B cell (primary cell): ENCODE data around the gene DYNLT4. TPM values are rescaled to one million over a fixed set of nuclear protein-coding genes. Genes with fewer than 3 reads are reported as not detected.

Experiments used
- ATAC-seq: fragments of 200-7000 bp; cut with Tn5 transposase; one replicate; pipeline ENCODE4 v1.10.0; 2021; ENCODE audit warnings: low read depth, mild to moderate bottlenecking, moderate number of reproducible peaks, moderate library complexity
- CTCF ChIA-PET: fragments of 350-600 bp; sonication (Branson Sonifier 250); formaldehyde crosslinking; loops from one replicate; lab custom pipeline; 2021; ENCODE audit warnings: antibody characterized with exemption, inconsistent platforms; lab: Charles Lee
- POLR2A ChIA-PET: fragments of 350-600 bp; sonication (Branson Sonifier 250); formaldehyde crosslinking; loops from one replicate; lab custom pipeline; 2021; ENCODE audit warnings: antibody characterized with exemption; lab: Charles Lee
- DNase-seq: peaks from one replicate; pipeline ENCODE4 v3.0.0; 2013
- H2AFZ ChIP-seq: 2 replicates; pipeline ENCODE4 v1.6.1; 2012; ENCODE audit warnings: mild to moderate bottlenecking, low read depth, low read length; ENCODE audit not compliant: insufficient read depth, poor library complexity, severe bottlenecking
- H3K27ac ChIP-seq, 2 donors: 1 replicate in 1 of 2; 2 replicates in 1 of 2; pipeline ENCODE4 v1.5.1; 2012 to 2013; ENCODE audit warnings: low read length in 2 of 2, mild to moderate bottlenecking in 2 of 2, moderate library complexity in 1 of 2
- H3K27me3 ChIP-seq, 4 experiments: fragments of 200-600 bp in 1 of 4; sonication (generic) in 1 of 4; replicated peaks in 1 of 4; 1 replicate in 2 of 4; 2 replicates in 2 of 4; pipeline versions ENCODE4 v1.6.1 to v1.7.0; 2013 to 2016; ENCODE audit warnings: low read length in 3 of 4, mild to moderate bottlenecking in 2 of 4, mixed read lengths in 1 of 4, moderate library complexity in 1 of 4; ENCODE audit not compliant: insufficient read depth in 4 of 4, control insufficient read depth in 3 of 4; ENCODE audit errors: control extremely low read depth in 1 of 4
- H3K36me3 ChIP-seq, 2 experiments: replicated peaks in 1 of 2; 1 replicate in 1 of 2; 2 replicates in 1 of 2; pipeline versions ENCODE4 v1.6.1 to v1.7.1; 2013; ENCODE audit warnings: low read length in 1 of 2; ENCODE audit not compliant: insufficient read depth in 2 of 2, control insufficient read depth in 1 of 2; ENCODE audit errors: control extremely low read depth in 1 of 2, extremely low read depth in 1 of 2
- H3K4me1 ChIP-seq, 2 donors: fragments of 200-600 bp in 1 of 2; sonication (generic) in 1 of 2; 1 replicate in 1 of 2; 2 replicates in 1 of 2; pipeline versions ENCODE4 v1.5.1 to v1.6.1; 2013 to 2017; ENCODE audit warnings: low read length in 2 of 2; ENCODE audit not compliant: control insufficient read depth in 2 of 2, insufficient read depth in 2 of 2
- H3K4me2 ChIP-seq: replicated peaks from 2 replicates; pipeline ENCODE3; 2012; ENCODE audit warnings: mild to moderate bottlenecking, low read depth, low read length; ENCODE audit not compliant: poor library complexity, severe bottlenecking
- H3K4me3 ChIP-seq, 5 experiments: fragments of 200-600 bp in 1 of 5; sonication (generic) in 1 of 5; 1 replicate in 3 of 5; 2 replicates in 2 of 5; pipeline versions ENCODE4 v1.5.1 to v1.7.0; 2011 to 2016; ENCODE audit warnings: low read length in 4 of 5, mild to moderate bottlenecking in 4 of 5, low read depth in 2 of 5, control low read depth in 1 of 5, moderate library complexity in 1 of 5; ENCODE audit not compliant: insufficient read depth in 1 of 5; ENCODE audit errors: control extremely low read depth in 1 of 5, extremely low read depth in 1 of 5
- H3K79me2 ChIP-seq: fragments of 200-600 bp; sonication (generic); one replicate; pipeline ENCODE4 v1.6.0; 2016; ENCODE audit warnings: low read length; ENCODE audit not compliant: control insufficient read depth, insufficient read depth
- H3K9ac ChIP-seq: fragments of 200-600 bp; sonication (generic); 2 replicates; pipeline ENCODE4 v1.6.1; 2017; ENCODE audit warnings: mild to moderate bottlenecking, low read length, moderate library complexity
- H3K9me3 ChIP-seq, 3 donors: one replicate each; pipeline versions ENCODE4 v1.6.1 to v1.7.1; 2013; ENCODE audit warnings: low read length in 2 of 3; ENCODE audit not compliant: control insufficient read depth in 2 of 3, insufficient read depth in 1 of 3; ENCODE audit errors: control extremely low read depth in 1 of 3
- H4K20me1 ChIP-seq: 2 replicates; pipeline ENCODE4 v1.6.0; 2012; ENCODE audit warnings: mild to moderate bottlenecking, low read length; ENCODE audit not compliant: insufficient read depth, control insufficient read depth, poor library complexity, severe bottlenecking
- H3K27ac Mint-ChIP-seq: one replicate; pipeline ENCODE4 v1.8.0; 2021; ENCODE audit warnings: mixed read lengths
- H3K27me3 Mint-ChIP-seq: one replicate; pipeline ENCODE4 v1.8.0; 2021; ENCODE audit warnings: mixed read lengths
- H3K4me1 Mint-ChIP-seq: one replicate; pipeline ENCODE4 v1.8.0; 2021; ENCODE audit warnings: mixed read lengths
- H3K4me3 Mint-ChIP-seq: one replicate; pipeline ENCODE4 v1.8.0; 2021; ENCODE audit warnings: mixed read lengths
- H3K9me3 Mint-ChIP-seq: one replicate; pipeline ENCODE4 v1.8.0; 2022; ENCODE audit warnings: mixed read lengths; ENCODE audit not compliant: insufficient read depth
- CTCF ChIP-seq: fragments of 200-600 bp; IDR thresholded peaks from one replicate; pipeline ENCODE4 v1.8.0; 2022; ENCODE audit warnings: antibody characterized with exemption, mild to moderate bottlenecking
- EZH2 ChIP-seq: IDR thresholded peaks from 2 replicates; pipeline ENCODE4 v1.6.1; 2012; ENCODE audit warnings: borderline replicate concordance, low read depth, mild to moderate bottlenecking, moderate library complexity, low read length; ENCODE audit not compliant: insufficient read depth, poor library complexity, severe bottlenecking
- WGBS: methylation state at CpG from one replicate; pipeline ENCODE4 v1.1.5; 2013; ENCODE audit warnings: missing lambda C conversion rate; ENCODE audit not compliant: insufficient coverage; 5-methylcytosine and 5-hydroxymethylcytosine counted together
- intact Hi-C: fragments of 100-400 bp; cut with micrococcal nuclease; formaldehyde crosslinking; loops from one replicate; pipeline ENCODE4 v1.10.0; 2022
- polyA plus RNA-seq: library from polyadenylated mRNA; depleted of rRNA; stranded (reverse); fragments of >200 nt; gene quantifications from 2 replicates; pipeline ENCODE4 v1.2.3, GENCODE V29; 2012
- total RNA-seq, 2 donors: library from RNA; stranded (reverse); fragments of 120-200 nt in 1 of 2; gene quantifications; 1 replicate in 1 of 2; 2 replicates in 1 of 2; pipeline versions ENCODE4 v1.2.3 to v1.2.4, GENCODE V29; 2013 to 2022

DYNLT4 gene
- total and polyA plus RNA-seq, 2 donors (not counting 1 experiment from before 2014, with no cell fraction given), result 0.19 to 0.39 TPM

DNA sequence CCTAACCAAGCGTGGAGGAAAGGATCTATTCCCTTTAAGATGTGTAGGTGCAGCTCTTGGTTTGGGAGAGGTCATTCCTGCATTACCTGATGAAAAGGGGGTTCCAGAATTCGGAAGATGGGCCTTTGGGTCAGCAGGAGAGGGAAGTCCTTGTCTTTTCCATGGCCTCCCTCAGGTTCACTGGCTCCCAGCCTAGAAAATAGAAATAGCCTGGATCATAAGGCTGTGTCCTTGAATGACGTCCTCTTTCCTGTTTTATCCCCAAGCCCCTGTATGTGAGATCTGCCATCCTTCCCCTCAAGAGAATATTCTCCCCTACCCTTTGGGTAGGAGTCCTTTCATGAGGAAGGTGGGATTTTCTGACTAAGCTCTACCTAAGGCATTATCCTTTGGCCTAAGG is 46.3 kb downstream of the DYNLT4 start:
- no peak overlapping the region for H3K4me3 ChIP-seq
- ChIA-PET CTCF (interaction anchor here (1.7 kb wide), 1 partner anchor 17 kb away, joined by 4 read pairs; no protein-coding TSS in a partner anchor), POLR2A (no interaction called here)
- Mint-ChIP-seq H3K27me3 (no peaks in the 10 kb centered on the region), H3K9me3 (no peaks in the 10 kb centered on the region), H3K4me3 (no peak overlapping the region), H3K4me1 (peaks cover 15% of the 10 kb centered on the region), H3K27ac (no peak overlapping the region)
- no peak overlapping the region for H3K4me2 ChIP-seq
- no peaks in the 10 kb centered on the region for H3K9me3 ChIP-seq
- 93% methylated on average over 2 of the region's 3 CpGs for WGBS
- H3K27me3 ChIP-seq, result no peaks in the 10 kb centered on the region
- H3K36me3 ChIP-seq, result peaks cover 2 to 4% of the 10 kb centered on the region in 2 experiments
- H3K79me2 ChIP-seq, result no peaks in the 10 kb centered on the region
- peaks cover 10 to 15% of the 10 kb centered on the region in 2 donors for H3K4me1 ChIP-seq
- no peak overlapping the region for H2AFZ ChIP-seq
- no peaks in the 10 kb centered on the region for H4K20me1 ChIP-seq
- DNase-seq (no peak), ATAC-seq (no peak)
- intact Hi-C loops, result no loop called here
- TF ChIP-seq EZH2 (no peak), CTCF (no peak)
- no peak overlapping the region for H3K27ac ChIP-seq
- H3K9ac ChIP-seq, result no peak overlapping the region

DNA sequence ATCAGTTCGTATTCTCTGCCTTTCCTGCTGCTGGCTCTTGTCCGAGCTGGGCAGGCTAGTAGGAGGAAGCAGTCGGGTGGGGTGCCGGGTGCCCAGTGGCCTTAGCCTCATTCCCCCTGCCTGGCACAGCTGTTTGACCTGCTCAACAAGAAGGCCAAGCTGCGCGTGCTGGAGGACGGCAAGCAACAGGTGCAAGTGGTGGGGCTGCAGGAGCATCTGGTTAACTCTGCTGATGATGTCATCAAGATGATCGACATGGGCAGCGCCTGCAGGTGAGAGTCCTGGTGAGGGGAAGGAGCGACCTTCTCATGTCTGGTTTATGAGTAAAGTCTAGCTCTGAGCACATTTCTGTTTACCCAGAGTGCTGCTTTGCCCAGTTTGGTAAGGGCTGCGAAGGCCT is 48.1 kb downstream of the DYNLT4 start:
- H3K9me3 Mint-ChIP-seq, result no peaks in the 10 kb centered on the region
- Histone ChIP-seq H3K9ac (no peak overlapping the region), H3K36me3 (peaks cover 2 to 4% of the 10 kb centered on the region in 2 experiments), H3K4me3 (no peak overlapping the region), H3K9me3 (no peaks in the 10 kb centered on the region), H2AFZ (no peak overlapping the region), H3K27ac (no peak overlapping the region), H3K79me2 (no peaks in the 10 kb centered on the region), H3K27me3 (no peaks in the 10 kb centered on the region), H4K20me1 (no peaks in the 10 kb centered on the region), H3K4me2 (no peak overlapping the region), H3K4me1 (peaks cover 10 to 15% of the 10 kb centered on the region in 2 donors)
- DNase-seq (no peak), ATAC-seq (no peak)
- H3K4me3 Mint-ChIP-seq, result no peak overlapping the region
- POLR2A ChIA-PET, result no interaction called here
- over 99% methylated on average over 11 of the region's 11 CpGs for WGBS
- H3K4me1 Mint-ChIP-seq, result peaks cover 15% of the 10 kb centered on the region
- intact Hi-C loops, result no loop called here
- H3K27me3 Mint-ChIP-seq, result no peaks in the 10 kb centered on the region
- H3K27ac Mint-ChIP-seq, result no peak overlapping the region
- TF ChIP-seq EZH2, result no peak
- TF ChIP-seq CTCF, result no peak
- CTCF ChIA-PET, result no interaction called here
